Endothelial cell of umbilical vein (primary cell): ENCODE measurements around the gene TBCD. TPM values are rescaled to one million over a fixed set of nuclear protein-coding genes. Genes with fewer than 3 reads are reported as not detected.
A peak's percentile ranks its signal among the peaks of the same experiment; 100 is the strongest.

Source experiments
- BruUV-seq: library from RNA; stranded (reverse); fragments of 400-500 nt; replicated peaks from 2 replicates; lab custom pipeline; 2021; lab: Mats Ljungman, UMichigan
- CTCF ChIA-PET: fragments of 300-600, 350-600 bp; sonication (Branson Sonifier 250); formaldehyde crosslinking; loops from one replicate; lab custom pipeline; 2021; ENCODE audit warnings: antibody characterized with exemption, inconsistent platforms; lab: Charles Lee
- POLR2A ChIA-PET: fragments of 300-600, 350-600 bp; sonication (Branson Sonifier 250); formaldehyde crosslinking; loops from one replicate; lab custom pipeline; 2021; ENCODE audit warnings: antibody characterized with exemption, inconsistent platforms; lab: Charles Lee
- DNase-seq: peaks from one replicate; pipeline ENCODE4 v3.0.0-alpha.2; 2011; ENCODE audit warnings: low read depth, low spot score
- FAIRE-seq: peaks from 2 replicates; lab custom pipeline; 2011; peaks lifted over from hg19 to GRCh38; lab: Jason Lieb, UNC
- H2AFZ ChIP-seq: 2 replicates; pipeline ENCODE4 v1.6.0; 2012; ENCODE audit warnings: low read depth, low read length, control low read depth, inconsistent platforms
- H3K27ac ChIP-seq: 2 replicates; pipeline ENCODE4 v1.5.1; 2011; ENCODE audit warnings: low read depth, mild to moderate bottlenecking, control low read depth, low read length, moderate library complexity; ENCODE audit not compliant: insufficient read depth
- H3K27me3 ChIP-seq, 2 experiments: 2 replicates each; pipeline versions ENCODE4 v1.6.0 to v1.6.1; 2011; ENCODE audit warnings: low read length in 2 of 2, mixed read lengths in 1 of 2; ENCODE audit not compliant: control insufficient read depth in 2 of 2, insufficient read depth in 2 of 2
- H3K36me3 ChIP-seq, 2 experiments: 2 replicates in 1 of 2; 3 replicates in 1 of 2; pipeline ENCODE4 v1.5.1; 2011; ENCODE audit warnings: low read length in 2 of 2, mild to moderate bottlenecking in 1 of 2, moderate library complexity in 1 of 2; ENCODE audit not compliant: control insufficient read depth in 2 of 2, insufficient read depth in 2 of 2; ENCODE audit errors: extremely low read depth in 1 of 2
- H3K4me1 ChIP-seq: 3 replicates; pipeline ENCODE4 v1.5.1; 2011; ENCODE audit warnings: mild to moderate bottlenecking, low read length; ENCODE audit not compliant: control insufficient read depth, insufficient read depth; ENCODE audit errors: extremely low read depth
- H3K4me2 ChIP-seq: 2 replicates; pipeline ENCODE4 v1.6.1; 2011; ENCODE audit warnings: low read length, control low read depth, mixed read lengths; ENCODE audit not compliant: insufficient read depth
- H3K4me3 ChIP-seq, 3 experiments: fragments of 200-600 bp in 1 of 3; sonication (generic), shearing (Covaris generic) in 1 of 3; replicated peaks in 1 of 3; 2 replicates each; pipeline ENCODE4 v1.5.1; 2011 to 2016; ENCODE audit warnings: control low read depth in 3 of 3, low read length in 3 of 3, mild to moderate bottlenecking in 2 of 3, inconsistent platforms in 1 of 3, low read depth in 1 of 3, moderate library complexity in 1 of 3; ENCODE audit not compliant: insufficient read depth in 1 of 3
- H3K79me2 ChIP-seq: 2 replicates; pipeline ENCODE4 v1.6.0; 2012; ENCODE audit warnings: low read length, inconsistent platforms; ENCODE audit not compliant: control insufficient read depth, insufficient read depth
- H3K9ac ChIP-seq: replicated peaks from 2 replicates; pipeline ENCODE3; 2011; ENCODE audit warnings: low read length, control low read depth; ENCODE audit not compliant: insufficient read depth; ENCODE audit errors: extremely low read depth
- H3K9me1 ChIP-seq: replicated peaks from 3 replicates; pipeline ENCODE4 v1.6.0; 2011; ENCODE audit warnings: mild to moderate bottlenecking, low read length; ENCODE audit not compliant: control insufficient read depth, insufficient read depth; ENCODE audit errors: extremely low read depth
- H3K9me3 ChIP-seq: replicated peaks from 2 replicates; pipeline ENCODE4 v1.5.1; 2012; ENCODE audit warnings: low read length, inconsistent platforms; ENCODE audit not compliant: control insufficient read depth, insufficient read depth
- H4K20me1 ChIP-seq: replicated peaks from 2 replicates; pipeline ENCODE3; 2011; ENCODE audit warnings: mild to moderate bottlenecking, low read length; ENCODE audit not compliant: control insufficient read depth, insufficient read depth; ENCODE audit errors: extremely low read depth
- FOS ChIP-seq: IDR thresholded peaks from 2 replicates; pipeline ENCODE4 v1.6.1; 2011; ENCODE audit warnings: mild to moderate bottlenecking, low read length, moderate library complexity, borderline replicate concordance; ENCODE audit not compliant: insufficient read depth
- GATA2 ChIP-seq: IDR thresholded peaks from 2 replicates; pipeline ENCODE4 v1.7.0; 2011; ENCODE audit warnings: low read depth, mild to moderate bottlenecking, moderate library complexity, mixed read lengths, low read length; ENCODE audit not compliant: insufficient read length, insufficient read depth
- JUN ChIP-seq: IDR thresholded peaks from 2 replicates; pipeline ENCODE4 v1.6.1; 2011; ENCODE audit warnings: borderline replicate concordance, low read depth; ENCODE audit not compliant: insufficient read length, insufficient read depth
- MYC ChIP-seq: IDR thresholded peaks from one replicate; pipeline ENCODE4 v1.6.1; 2011; ENCODE audit warnings: mild to moderate bottlenecking, low read depth, low read length
- POLR2A ChIP-seq: IDR thresholded peaks from 2 replicates; pipeline ENCODE4 v1.6.1; 2012; ENCODE audit warnings: low read depth, mild to moderate bottlenecking, control low read depth, low read length
- dilution Hi-C: fragments of 300-500 bp; cut with MboI; formaldehyde crosslinking; loops from one replicate; pipeline ENCODE4 v1.15.0; 2019; ENCODE audit warnings: low sequenced_read_pairs; ENCODE audit not compliant: extremely low pct_ligation_motif_present
- intact Hi-C: fragments of 100-400 bp; cut with micrococcal nuclease; formaldehyde crosslinking; loops from one replicate; pipeline ENCODE4 v1.10.0; 2022
- polyA plus RNA-seq, 4 experiments: library from polyadenylated mRNA; depleted of rRNA in 3 of 4; stranded (reverse) in 3 of 4; unstranded in 1 of 4; fragments of >200 nt; gene quantifications; 2 replicates each; pipeline versions ENCODE4 v1.2.1 to v1.2.3, GENCODE V29; 2011 to 2012; ENCODE audit warnings: missing spikeins in 1 of 4
- total RNA-seq: library from RNA; stranded (reverse); gene quantifications from 2 replicates; pipeline ENCODE4 v1.2.3, GENCODE V29; 2021
- TF ChIP-seq, protein P1 (sequence below): IDR thresholded peaks from 2 replicates; pipeline ENCODE4 v1.6.1; 2011; ENCODE audit not compliant: insufficient read depth, insufficient read length
- TF ChIP-seq, protein P2 (sequence below), 2 donors: IDR thresholded peaks; 1 replicate in 1 of 2; 2 replicates in 1 of 2; pipeline ENCODE4 v1.5.1; 2011; ENCODE audit warnings: low read length in 2 of 2, mild to moderate bottlenecking in 2 of 2, moderate library complexity in 2 of 2, control low read depth in 1 of 2, inconsistent platforms in 1 of 2, low read depth in 1 of 2; ENCODE audit not compliant: insufficient read depth in 1 of 2; ENCODE audit errors: extremely low read depth in 1 of 2

The TBCD gene
- total and polyA plus RNA-seq, 2 donors (not counting 3 experiments of a cell fraction or from before 2014, with no cell fraction given), result 121 to 145 TPM

- TF ChIP-seq GATA2, result no peak
- no peak for TF ChIP-seq FOS
- no peak for TF ChIP-seq MYC
- TF ChIP-seq, protein P1, sequence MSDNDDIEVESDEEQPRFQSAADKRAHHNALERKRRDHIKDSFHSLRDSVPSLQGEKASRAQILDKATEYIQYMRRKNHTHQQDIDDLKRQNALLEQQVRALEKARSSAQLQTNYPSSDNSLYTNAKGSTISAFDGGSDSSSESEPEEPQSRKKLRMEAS, result no peak
- TF ChIP-seq POLR2A, result no peak
- no peak for TF ChIP-seq JUN
- TF ChIP-seq, protein P2, sequence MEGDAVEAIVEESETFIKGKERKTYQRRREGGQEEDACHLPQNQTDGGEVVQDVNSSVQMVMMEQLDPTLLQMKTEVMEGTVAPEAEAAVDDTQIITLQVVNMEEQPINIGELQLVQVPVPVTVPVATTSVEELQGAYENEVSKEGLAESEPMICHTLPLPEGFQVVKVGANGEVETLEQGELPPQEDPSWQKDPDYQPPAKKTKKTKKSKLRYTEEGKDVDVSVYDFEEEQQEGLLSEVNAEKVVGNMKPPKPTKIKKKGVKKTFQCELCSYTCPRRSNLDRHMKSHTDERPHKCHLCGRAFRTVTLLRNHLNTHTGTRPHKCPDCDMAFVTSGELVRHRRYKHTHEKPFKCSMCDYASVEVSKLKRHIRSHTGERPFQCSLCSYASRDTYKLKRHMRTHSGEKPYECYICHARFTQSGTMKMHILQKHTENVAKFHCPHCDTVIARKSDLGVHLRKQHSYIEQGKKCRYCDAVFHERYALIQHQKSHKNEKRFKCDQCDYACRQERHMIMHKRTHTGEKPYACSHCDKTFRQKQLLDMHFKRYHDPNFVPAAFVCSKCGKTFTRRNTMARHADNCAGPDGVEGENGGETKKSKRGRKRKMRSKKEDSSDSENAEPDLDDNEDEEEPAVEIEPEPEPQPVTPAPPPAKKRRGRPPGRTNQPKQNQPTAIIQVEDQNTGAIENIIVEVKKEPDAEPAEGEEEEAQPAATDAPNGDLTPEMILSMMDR (IDR thresholded peaks at IDR 0.05; ENCODE audit: extremely low read depth in 1 of 2, insufficient read depth in 1 of 2, low read depth in 1 of 2, low read length in 2 of 2), result no peak
- Histone ChIP-seq H3K79me2 (peaks cover 50% of the 10 kb centered on the region), H3K4me3 (no peak overlapping the region), H3K4me2 (peak overlapping the region; percentile 54), H3K27me3 (no peaks in the 10 kb centered on the region), H3K27ac (peak overlapping the region; percentile 80), H3K9me1 (no peaks in the 10 kb centered on the region), H3K4me1 (peaks cover 26% of the 10 kb centered on the region), H2AFZ (no peak overlapping the region), H3K9me3 (no peaks in the 10 kb centered on the region), H3K36me3 (no peaks in the 10 kb centered on the region), H3K9ac (peak overlapping the region; percentile 21), H4K20me1 (no peaks in the 10 kb centered on the region)
- intact Hi-C loops, result loop anchor here (1.0 kb wide), 3 partner anchors 11 to 16 kb away; no protein-coding TSS in a partner anchor
- dilution Hi-C loops, result no loop called here
- BruUV-seq, result no TSS peak
- FAIRE-seq (no peak), DNase-seq (no peak)
- ChIA-PET POLR2A (no interaction called here), CTCF (interaction anchor here (0.6 to 2.0 kb wide), 7 partner anchors 8 to 79 kb away, joined by 3 to 8 read pairs (median 3); no protein-coding TSS in a partner anchor)
These were observed 108.9 kb downstream of the TBCD start for GRCh38 chr17:82860606-82861392.
